NCI-H226 (cell line): Measurements from ENCODE around the gene DCAKD.

Source experiments
- DNase-seq: peaks from one replicate; pipeline ENCODE4 v3.0.0-alpha.2; 2015

DCAKD gene

DNA sequence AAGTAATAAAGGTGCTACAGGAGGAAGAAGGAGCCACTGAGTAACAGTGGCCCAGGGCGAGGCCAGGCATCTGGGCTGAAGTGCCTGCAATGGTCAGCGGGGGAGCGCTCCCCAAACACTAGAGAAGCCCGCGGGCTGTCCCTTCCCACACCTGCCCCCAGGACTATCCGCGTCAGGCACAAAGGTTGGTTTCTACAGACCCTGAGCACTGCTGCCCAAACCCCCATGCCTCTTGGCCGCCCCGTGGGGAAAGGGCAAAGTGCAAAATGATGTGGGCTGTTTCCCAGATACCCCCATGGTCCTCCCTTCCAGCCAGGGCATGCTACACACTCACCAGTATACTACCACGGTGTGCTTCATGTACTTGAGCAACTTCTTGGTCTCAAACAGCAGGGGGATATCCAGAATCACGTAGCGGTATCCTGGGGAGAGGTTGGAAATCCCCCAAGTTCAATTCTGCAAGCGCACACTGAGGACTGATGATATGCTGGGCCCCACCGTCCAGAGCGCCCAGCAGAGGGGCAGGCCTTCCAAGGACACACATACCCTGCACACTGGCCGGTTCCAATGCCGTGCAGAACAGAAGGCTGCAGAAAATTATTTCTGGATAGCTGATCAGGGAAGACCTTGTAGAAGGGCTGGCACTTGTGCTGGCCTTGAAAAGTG, 21.5 kb downstream of the DCAKD start:
- no peak for DNase-seq

DNA sequence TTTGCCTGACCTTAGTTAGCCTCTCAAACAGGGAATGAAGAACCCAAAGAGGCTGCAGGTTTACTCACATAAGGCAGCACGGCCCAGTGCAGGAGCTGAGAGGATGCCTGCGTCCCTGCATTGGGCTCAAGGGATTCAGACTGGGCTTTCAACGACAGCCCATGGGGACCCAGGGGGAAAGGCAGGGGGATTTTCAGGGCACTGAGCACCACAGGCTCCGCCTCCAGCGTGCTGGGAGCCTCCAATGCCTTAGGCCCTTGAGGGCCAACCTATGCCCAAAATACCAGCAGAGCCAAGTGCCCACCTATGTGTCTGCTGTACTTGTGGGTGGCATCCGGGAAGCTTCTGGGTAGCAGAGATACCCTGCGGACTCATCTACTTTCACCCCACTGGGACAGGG, 22.3 kb downstream of the DCAKD start:
- DNase-seq: no peak

DNA sequence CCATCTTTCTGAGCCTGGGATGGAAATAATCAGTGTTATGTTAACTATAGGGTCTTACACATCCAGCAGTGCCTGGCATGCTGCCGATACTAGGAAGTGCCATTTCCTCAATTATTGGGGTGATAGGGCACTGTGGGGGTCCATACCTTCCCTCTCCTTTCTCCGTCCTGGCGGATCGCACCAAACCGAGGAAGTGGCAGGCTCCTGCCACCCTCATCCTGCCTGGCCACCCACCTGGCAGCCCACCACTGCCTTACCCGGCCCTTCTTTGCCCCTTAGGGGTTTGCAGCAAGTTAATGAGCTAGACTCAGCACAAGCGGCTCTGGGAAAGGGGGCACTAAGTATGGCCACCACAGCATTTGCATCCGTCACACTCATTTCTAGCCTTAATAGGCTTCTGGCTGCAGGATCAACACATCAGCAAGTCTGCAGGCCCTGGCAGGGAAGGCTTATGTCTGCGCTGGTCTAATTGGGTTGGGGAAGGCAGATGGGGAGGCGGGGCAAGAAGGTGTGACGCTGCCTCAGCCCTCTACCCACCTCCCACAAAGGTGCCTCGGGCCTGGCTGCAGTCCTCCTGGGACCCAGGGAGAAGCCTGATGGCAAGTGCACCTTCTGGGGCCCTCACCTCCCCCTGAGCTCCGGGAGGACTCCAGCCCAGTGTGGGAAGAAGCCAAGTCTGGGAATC, 28.6 kb downstream of the DCAKD start:
- DNase-seq: no peak

DNA sequence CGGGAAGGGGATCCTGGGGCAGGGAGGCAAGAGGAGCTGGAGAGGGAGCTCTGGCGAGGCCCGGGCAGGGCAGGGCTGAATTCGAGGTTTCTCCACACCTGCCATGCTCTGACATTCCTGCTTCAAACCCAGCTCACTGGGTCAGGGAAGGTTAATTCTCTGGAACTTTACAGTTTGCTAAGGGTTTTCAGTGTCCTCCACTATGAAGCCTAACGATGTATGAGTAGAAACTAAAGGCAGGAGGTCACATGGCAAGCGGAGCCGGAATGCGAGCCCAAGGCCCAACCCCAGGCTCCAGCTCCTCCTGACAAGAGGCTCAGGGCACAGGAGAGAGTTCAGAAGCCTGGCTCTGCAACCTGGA, 29.2 kb downstream of the DCAKD start:
- DNase-seq: no peak

DNA sequence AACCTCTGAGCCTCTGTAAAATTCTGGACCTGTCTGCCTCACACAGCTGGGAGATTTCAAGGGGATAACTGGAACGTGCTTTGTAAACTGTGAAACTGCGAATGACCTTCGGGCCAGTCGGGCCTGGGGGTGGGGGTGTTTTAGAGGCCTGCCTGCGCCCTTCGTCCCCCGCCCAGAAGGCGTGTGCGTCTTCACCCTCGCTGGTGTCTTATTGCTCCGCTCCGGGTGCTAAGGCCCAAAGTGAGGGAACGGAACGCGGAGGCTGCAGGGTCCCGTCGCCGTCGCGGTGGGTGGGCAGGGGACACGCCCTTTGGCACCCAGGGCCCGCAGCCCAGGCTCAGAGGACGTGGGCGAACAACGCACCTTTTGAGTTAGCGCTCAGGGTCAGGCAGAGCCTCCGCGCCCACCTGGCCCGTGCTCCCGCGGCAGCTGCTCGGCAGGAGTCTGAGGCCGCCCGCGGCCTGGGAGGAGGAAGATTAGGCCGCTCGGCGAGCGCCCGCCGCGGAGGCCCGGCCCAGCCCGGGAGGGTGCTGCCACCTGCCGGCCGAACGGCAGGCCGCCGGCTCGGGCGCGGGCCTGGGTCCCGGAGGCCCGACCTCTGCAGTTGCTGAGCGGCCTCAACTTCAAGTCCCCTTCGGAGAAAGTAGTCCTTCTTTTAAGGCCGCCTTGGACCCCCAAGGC, 29.7 kb downstream of the DCAKD start:
- peak; percentile 36 for DNase-seq

DNA sequence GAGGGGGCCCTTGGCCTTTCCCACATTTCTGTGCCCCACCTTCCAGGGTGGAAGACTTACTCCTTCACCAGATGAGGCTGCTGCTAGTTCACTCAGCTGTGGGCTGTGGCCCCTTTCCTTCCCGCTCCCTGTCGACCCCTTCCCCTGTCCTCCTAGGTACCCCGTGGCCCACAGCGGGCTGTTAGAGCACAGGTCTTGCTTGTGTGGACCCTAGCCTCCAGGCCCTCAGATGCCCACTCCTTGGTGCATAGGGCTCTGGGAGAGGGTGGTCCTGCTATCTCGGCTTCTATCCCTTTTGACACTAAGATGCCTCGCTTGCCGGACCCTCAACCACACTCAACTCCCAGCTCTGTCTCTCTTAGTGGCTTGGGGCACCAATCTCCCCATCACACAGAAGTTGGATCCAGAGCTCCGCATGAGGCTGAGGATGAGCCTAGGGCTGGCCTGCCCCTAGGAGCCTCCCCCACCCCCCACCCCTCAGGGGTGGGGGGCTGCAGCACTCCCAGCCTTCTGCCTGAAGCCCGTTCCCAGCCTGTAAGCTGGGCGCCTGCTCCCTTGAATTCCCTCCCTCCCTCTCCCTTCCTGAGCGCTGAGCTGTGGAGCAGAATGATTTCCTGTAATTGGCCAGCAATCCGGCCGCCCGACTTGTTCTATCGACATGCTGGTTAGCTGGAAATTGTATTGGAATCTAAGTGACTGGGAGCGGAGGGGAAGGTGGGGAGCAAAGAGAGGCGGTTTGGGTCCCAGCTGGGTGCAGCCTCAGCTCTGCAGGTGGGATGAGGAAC, 30.9 kb downstream of the DCAKD start:
- no peak for DNase-seq

DNA sequence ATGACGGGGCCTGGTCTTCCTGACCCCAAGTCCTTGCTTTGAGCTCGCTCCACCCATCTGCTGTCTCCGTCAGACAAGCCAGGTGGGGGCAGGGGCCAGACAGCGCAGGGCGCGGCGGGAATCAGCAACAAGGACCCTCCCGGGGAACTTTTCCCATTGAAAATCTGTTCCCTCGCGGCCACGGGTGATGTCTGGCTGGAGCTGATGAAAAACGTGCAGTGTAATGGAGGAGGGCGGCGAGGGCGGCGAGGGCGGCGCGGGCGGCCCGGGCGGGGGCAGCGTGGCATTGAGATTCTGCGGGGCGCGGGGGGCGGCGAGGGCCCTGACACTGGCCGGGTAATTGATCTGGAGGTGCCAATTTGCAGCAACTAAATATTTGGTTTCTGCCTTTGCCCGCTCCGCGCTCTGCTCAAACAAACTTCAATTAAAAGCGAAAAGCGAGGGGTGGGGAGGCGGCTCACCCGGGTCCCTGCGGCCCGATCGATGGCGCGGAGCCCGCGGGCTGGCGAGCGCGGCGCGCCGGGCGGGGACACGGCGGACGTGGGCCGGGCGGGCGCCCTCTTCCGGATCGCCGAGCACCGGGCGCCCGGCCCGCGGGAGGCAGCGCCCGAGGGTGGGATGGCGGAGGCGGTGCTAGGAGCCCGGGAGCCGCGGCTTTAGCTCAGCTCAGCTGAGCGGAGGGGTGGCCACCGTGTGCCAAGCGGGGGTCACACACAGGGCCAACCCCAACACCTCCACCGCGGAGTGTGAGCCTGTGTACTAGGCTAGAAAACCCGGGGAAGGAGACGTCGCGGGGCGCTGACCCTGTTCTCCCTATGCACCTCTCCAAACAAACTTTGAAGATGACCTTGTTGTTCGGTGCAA, 32.4 kb downstream of the DCAKD start:
- DNase-seq: peak; percentile 48

DNA sequence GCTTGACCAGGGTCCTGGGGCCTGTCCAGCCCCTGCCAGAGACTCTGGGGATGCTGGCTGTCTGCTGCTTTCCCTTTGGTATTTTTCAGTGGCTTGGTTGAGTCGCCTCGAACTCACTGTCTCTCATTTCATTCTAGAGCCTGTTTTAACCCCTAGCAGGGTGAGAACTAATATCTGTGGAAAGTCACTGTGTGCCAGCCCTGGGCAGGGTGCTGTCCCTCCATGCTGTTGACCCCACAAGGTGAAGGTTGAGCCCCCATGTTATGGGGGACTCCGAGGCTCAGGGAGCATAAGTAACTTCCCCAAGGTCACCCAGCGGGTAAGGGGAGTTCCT, 33.0 kb downstream of the DCAKD start:
- no peak for DNase-seq

DNA sequence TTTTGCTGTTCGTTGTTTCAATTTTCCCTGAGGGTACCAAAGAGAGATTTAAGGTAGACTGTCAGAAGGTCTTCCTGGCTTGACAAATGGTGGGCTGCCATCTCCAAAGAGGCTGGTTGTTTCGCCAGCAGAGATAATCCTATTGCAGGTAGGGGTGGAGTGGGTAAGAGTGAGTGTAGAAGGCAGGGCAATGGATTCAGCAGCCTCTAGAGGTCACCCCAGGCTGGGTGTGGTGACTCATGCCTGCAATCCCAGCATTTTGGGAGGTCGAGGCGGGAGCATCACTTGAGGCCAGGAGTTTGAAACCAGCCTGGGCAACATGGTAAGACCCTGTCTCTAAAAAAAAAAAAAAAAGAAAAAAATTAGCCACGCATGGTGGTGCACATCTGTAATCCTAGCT, 34.6 kb downstream of the DCAKD start:
- DNase-seq: peak; percentile 29

DNA sequence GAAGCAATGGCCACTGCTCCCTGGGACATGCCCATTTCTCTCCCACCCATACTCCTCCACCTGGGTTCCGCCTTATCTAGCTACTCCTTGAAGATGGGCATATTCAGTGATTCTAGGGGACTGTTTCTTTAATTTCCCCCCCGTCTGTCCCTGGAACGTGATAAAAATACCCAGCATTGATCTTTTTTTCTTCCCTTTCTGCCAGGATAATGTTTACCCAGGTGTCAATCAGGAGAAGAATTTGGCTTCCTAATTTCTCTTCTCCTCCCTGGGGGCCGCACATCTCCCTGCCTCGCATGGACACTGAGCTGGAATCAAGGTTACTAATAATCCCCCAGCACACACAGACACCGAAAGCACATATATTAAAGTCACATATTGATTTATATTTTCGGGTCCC, 35.2 kb downstream of the DCAKD start:
- DNase-seq: no peak

DNA sequence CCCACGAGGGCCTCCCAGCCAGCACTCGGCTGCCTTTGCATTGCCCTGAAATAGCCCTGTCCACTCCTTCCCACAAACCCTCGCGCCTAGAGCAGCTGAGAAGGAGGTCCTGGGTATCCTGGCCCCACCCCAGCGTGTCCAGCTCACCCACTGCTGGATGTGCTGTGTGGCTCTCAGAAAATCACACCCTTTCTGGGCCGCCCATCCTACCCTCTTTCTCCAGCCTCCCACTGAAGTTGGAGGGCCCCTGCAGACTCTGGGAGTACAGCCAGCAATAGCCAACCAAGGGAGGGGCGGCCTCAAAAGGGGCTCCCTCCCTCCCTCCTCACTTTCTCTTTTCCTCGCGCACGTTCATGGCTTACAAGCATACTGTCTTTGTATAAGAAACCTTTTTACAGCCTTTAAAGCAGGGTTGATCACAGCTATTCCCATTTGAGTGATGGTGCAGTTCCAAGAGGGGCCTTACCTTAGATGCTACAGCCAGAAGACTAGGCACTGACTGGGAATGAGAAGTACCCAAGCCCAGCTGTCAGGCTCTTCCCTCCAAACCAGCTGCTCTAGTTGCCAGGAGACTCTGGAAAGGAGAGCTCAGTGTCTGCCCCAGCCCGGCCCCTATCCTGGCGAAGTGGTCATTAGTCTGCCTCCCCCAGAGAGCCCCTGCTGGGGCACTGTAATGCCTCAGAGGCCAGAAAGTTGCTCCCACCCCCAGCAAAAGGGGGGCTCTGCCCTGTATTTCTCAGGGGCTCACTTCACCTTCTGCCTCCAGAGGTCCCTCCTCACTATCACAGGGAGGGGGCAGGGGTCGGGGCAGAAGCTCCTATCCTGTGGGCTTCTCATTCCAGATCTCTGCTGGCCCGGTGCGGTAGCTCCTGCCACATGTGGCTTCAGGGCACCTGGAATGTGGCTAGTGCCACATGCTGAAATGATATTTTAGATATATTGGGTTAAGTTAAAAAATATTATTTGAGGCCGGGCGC, 38.1 kb downstream of the DCAKD start:
- DNase-seq: no peak

DNA sequence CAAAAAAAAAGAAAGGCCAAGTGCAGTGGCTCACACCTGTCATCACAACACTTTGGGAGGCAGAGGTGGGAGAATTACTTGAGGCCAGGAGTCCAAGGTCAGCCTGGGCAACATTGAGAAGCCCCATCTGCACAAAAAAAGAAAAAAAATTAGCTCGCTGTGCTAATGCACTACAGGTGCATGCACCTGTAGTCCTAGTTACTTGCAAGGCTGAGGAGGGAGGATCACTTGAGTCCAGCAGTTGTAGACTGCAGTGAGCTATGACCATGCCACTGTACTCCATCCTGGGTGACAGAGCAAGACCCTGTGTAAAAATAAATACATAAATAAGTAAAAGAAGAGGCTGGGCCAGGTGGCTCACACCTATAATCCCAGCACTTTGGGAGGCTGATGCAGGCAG, 39.7 kb downstream of the DCAKD start:
- no peak for DNase-seq

DNA sequence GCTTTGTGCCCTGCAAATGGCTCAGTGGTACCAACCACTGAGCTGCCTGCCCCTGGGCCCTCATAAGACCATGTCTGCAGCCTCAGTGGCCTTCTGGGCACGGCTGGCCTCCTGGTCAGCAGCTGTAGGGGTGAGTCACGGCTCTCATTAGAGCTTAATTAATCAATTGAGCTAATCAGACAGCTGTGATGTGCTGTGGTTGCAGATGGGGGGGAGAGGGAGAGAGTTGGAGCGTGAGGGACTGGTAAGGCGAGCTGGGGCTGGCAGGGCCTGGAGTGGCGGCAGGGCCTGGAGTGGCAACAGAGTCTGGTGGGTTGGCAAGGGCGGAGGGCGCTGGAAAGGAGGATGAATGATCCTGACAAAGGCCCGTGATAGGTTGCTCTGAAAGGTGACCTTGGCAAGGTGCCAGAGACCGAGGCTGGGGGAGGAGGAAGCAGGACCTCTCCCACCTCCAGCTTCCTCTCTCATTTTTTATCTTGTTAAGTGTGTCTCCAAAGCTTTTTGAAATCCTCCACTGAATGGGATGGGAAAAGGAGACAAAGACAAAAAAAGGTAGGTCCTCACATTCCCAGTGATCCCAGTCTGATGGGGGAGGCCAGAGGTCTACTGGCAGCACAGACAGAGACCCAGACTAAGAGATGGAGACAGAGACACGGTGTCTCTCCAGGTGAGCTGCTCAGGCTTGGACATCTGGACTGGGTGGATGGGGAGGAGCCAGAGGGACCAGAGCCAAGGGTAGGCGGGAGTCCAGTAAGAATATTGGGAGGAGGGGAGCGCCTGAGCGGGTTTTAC, 41.6 kb downstream of the DCAKD start:
- DNase-seq: no peak

DNA sequence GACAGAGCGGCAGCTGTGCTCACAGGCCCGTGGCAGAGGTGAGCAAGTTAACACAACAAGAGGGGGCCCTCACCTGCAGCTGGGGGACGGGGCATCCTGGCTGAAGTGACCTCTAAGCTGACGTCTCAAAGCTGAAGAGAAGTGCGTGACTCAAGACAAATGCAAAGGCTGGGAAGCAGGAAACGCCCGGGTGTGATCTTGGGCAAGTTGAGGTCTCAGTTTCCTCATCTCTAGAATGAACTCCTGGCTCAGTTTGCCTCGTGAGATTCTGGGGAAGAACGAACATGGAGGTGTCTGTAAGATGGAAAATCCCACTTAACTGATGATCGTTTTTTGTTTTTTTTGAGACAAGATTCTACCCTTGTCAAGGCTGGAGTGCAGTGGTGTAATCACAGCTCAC, 43.2 kb downstream of the DCAKD start:
- DNase-seq: no peak

DNA sequence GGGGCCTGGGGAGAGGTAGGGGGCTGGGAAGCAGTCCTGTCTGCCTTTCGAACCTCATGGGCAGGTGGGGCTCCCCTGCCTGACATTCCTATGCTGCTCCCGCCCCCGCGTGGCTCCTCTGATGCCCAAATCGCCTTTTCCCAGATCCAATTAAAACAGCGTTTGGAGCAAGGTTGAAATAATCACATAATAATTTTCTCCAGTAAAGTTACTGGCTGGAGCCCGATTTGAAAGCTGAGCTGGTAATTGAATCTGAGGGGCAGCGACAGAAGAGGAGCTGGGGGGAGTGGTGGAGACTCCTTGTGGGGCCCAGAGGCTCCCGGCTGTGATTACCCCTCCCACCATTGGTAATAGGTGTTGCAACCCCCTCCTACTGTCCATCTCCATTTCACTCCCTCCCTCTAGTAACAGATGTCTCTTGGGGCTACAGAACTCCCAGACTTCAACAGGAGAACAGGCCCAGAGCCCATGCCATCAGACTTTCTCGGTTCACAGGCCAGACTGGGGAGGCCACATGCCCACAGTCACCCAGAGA, 44.4 kb downstream of the DCAKD start:
- DNase-seq: no peak

DNA sequence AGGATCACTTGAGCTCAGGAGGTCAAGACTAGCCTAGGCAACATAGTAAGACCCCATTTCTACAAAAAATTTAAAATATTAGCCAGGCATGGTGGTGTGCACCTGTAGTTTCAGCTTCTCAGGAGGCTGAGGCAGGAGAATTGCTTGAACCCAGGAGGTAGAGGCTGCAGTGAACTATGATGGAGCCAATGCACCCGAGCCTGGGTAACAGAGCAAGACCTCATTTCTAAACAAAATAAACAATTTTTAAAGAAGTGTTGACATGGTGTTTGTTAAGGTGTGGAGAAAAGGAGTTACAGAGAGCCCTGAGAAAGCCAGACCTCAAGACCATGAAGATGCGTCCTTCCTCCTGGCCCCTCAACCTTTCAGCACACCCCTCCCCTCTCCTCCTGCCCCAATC, 45.7 kb downstream of the DCAKD start:
- no peak for DNase-seq

DNA sequence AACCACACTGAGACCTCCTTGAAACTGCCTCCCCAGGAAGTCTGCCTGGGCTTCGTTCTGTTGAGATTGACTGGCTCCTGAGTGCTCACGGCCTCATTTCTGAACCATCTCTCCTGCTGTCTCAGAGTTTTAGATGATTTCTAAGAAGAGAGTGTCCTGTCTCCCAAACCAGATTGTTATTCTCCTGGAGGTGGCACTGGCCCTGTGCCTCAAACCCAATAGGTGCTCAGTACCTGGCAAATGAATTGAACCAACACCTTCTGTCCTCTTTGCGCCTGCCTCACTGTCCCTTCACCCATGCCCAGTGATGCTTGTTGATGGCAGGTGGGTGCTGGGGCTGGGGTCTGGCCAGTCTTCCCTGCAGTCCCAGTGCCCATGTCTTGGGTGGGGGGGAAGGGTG, 47.0 kb downstream of the DCAKD start:
- no peak for DNase-seq

DNA sequence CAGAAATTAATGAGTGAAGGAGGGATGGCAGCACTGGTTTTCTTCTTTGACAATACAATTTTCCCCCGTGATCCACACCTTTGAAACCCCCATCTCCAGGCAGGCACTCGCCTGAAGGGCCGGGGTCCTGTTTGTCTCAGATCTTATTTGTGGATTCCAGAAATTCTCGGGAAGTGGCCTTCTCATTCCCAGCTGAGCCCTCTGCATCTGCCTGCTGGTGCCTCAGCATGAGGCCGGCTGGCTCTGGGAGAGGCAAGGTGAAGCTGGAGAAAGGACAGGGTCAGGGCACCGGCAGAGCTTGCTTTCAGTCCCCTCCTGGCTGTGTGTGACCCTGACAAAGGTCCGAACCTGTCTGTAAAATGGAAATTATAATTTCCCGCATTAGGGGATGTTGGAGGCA, 47.6 kb downstream of the DCAKD start:
- DNase-seq: no peak

DNA sequence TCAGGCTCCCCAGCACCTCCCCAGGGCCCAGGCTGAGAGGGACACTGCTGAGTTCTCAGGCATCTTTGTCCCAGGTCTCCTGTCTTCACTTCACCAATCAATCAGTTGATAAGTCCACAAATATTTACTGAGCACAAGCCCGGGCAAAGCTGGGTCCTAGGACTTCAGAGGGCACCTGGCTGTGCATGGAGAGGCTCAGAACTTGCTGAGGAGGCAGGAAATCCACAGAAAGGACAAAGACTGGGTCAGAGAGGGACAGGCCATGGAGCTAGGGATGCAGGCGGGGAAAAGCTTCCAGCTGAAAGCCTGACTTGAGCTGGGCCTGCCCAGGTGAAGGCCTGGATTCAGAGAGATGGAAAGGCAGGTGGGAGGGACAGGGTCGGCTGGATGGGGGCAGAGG, 50.1 kb downstream of the DCAKD start:
- no peak for DNase-seq

DNA sequence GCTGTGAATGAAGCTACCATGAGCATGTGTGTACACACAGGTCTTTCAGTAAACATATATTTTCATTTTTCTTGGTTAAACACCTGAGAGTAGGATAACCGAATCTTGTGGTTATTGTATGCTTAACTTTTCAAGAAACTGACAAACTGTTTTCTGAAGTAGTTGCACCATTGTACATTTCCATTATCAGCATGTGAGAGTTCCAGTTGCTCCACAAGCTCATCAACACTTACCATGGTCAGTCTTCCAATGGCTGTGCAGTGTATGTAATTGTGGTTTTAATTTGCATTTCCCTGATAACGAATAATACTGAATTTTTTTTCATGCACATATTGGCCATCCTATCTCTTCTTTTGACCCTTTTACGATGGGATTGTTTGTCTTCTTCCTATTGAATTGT, 52.0 kb downstream of the DCAKD start:
- DNase-seq: no peak
